K562 (cell line): ENCODE results near the gene TNFAIP3. TPM values are rescaled to one million over a fixed set of nuclear protein-coding genes. Genes with fewer than 3 reads are reported as not detected.
A peak's percentile ranks its signal among the peaks of the same experiment; 100 is the strongest.

ENCODE experiments used
- BHLHE40 ChIP-seq: IDR thresholded peaks from 2 replicates; pipeline ENCODE4 v1.6.1; 2011; ENCODE audit warnings: low read length, improper control_type of control experiment
- CEBPB ChIP-seq: fragments of 450-650 bp; IDR thresholded peaks from 2 replicates; pipeline ENCODE4 v1.6.1; 2016; ENCODE audit warnings: missing genetic modification characterization, missing compliant biosample characterization
- ELF2 ChIP-seq: fragments of 250-450 bp; sonication (Bioruptor Pico); IDR thresholded peaks from 2 replicates; pipeline ENCODE4 v1.5.0; 2021; ENCODE audit warnings: mild to moderate bottlenecking
- GABPB1 ChIP-seq: sonication (generic); formaldehyde crosslinking; IDR thresholded peaks from 2 replicates; pipeline ENCODE4 v1.8.0; 2022; ENCODE audit warnings: mild to moderate bottlenecking, missing genetic modification reagents
- LCOR ChIP-seq: sonication (generic); formaldehyde crosslinking; IDR thresholded peaks from 2 replicates; pipeline ENCODE4 v1.8.0; 2022; ENCODE audit warnings: mild to moderate bottlenecking, missing genetic modification reagents
- NELFE ChIP-seq: IDR thresholded peaks from 2 replicates; pipeline ENCODE4 v1.6.1; 2011; ENCODE audit warnings: mild to moderate bottlenecking; ENCODE audit not compliant: insufficient read depth, insufficient read length
- NONO ChIP-seq, 2 experiments: fragments of 200-400 bp in 1 of 2; fragments of 450-650 bp in 1 of 2; formaldehyde crosslinking in 1 of 2; IDR thresholded peaks; 2 replicates each; pipeline ENCODE4 v1.6.1; 2017; ENCODE audit warnings: low read depth in 2 of 2, mild to moderate bottlenecking in 2 of 2, moderate library complexity in 2 of 2, low read length in 1 of 2
- POLR2AphosphoS5 ChIP-seq: IDR thresholded peaks from 2 replicates; pipeline ENCODE4 v1.6.1; 2011; ENCODE audit warnings: mild to moderate bottlenecking, low read depth, low read length, moderate library complexity; ENCODE audit not compliant: control insufficient read depth, insufficient read depth
- POLR2H ChIP-seq: IDR thresholded peaks from 2 replicates; pipeline ENCODE4 v1.6.1; 2016; ENCODE audit warnings: missing genetic modification characterization, low read depth, mild to moderate bottlenecking, control low read depth, missing compliant biosample characterization, moderate library complexity
- PPARD ChIP-seq: fragments of 250-450 bp; sonication (Bioruptor Pico); IDR thresholded peaks from 2 replicates; pipeline ENCODE4 v1.8.0; 2022; ENCODE audit warnings: inconsistent platforms, mild to moderate bottlenecking, moderate library complexity
- RBM14 ChIP-seq: fragments of 200-400 bp; formaldehyde crosslinking; IDR thresholded peaks from 2 replicates; pipeline ENCODE4 v1.6.1; 2018; ENCODE audit warnings: low read depth, mild to moderate bottlenecking, low read length, moderate library complexity, borderline replicate concordance; ENCODE audit not compliant: insufficient read depth
- RHOXF2B ChIP-seq: fragments of 250-450 bp; sonication (Bioruptor Pico); conservative IDR thresholded peaks from 2 replicates; pipeline ENCODE4 v1.5.1; 2021
- RNF2 ChIP-seq: sonication (generic); IDR thresholded peaks from 2 replicates; pipeline ENCODE4 v1.6.1; 2016
- RUNX1 ChIP-seq: sonication (generic); IDR thresholded peaks from 2 replicates; pipeline ENCODE4 v1.6.1; 2016; ENCODE audit warnings: antibody characterized with exemption, low read depth
- SAFB2 ChIP-seq: fragments of 200-400 bp; formaldehyde crosslinking; IDR thresholded peaks from 2 replicates; pipeline ENCODE4 v1.6.1; 2018; ENCODE audit warnings: borderline replicate concordance, low read length, low read depth, moderate library complexity; ENCODE audit not compliant: severe bottlenecking
- SRSF7 ChIP-seq: fragments of 200-400 bp; formaldehyde crosslinking; optimal IDR thresholded peaks from 2 replicates; pipeline ENCODE3; 2017; ENCODE audit warnings: mild to moderate bottlenecking, low read depth, low read length
- ZNF24 ChIP-seq: fragments of 450-650 bp; IDR thresholded peaks from 2 replicates; pipeline ENCODE4 v1.6.1; 2016
- ZNF561 ChIP-seq: fragments of 450-650 bp; formaldehyde crosslinking; conservative IDR thresholded peaks from 2 replicates; pipeline ENCODE4 v1.4.0; 2020; ENCODE audit warnings: mild to moderate bottlenecking, moderate library complexity
- ZNF586 ChIP-seq: fragments of 450-650 bp; formaldehyde crosslinking; conservative IDR thresholded peaks from 2 replicates; pipeline ENCODE4 v1.4.0; 2020; ENCODE audit warnings: mild to moderate bottlenecking, moderate library complexity
- polyA plus RNA-seq, 8 experiments: library from polyadenylated mRNA; depleted of rRNA in 4 of 8; stranded (reverse) in 5 of 8; unstranded in 3 of 8; fragments of >200 nt; fragmentation: Nextera tagmentation in 2 of 8; fragmentation: Illumina TruSeq in 1 of 8; extraction: Ambion mirVana in 2 of 8; extraction: Trizol in 1 of 8; gene quantifications; 2 replicates each; pipeline versions ENCODE4 v1.2.1 to v1.2.3, GENCODE V29; 2011 to 2014; ENCODE audit warnings: inconsistent platforms in 1 of 8, missing spikeins in 1 of 8
- total RNA-seq, 7 experiments: library from RNA; depleted of rRNA in 6 of 7; stranded (reverse); fragments of >200 nt in 6 of 7; fragmentation: Illumina TruSeq in 2 of 7; extraction: Trizol in 2 of 7; gene quantifications; 2 replicates each; pipeline versions ENCODE4 v1.2.1 to v1.2.3, GENCODE V29; 2011 to 2021; ENCODE audit warnings: low replicate concordance in 1 of 7
- TF ChIP-seq, protein P1 (sequence below): fragments of 450-650 bp; conservative IDR thresholded peaks from 2 replicates; pipeline ENCODE4 v1.6.1; 2016; ENCODE audit warnings: missing genetic modification characterization, low read depth, mild to moderate bottlenecking, control low read depth, missing compliant biosample characterization
- TF ChIP-seq, protein P2 (sequence below): fragments of 450-650 bp; formaldehyde crosslinking; IDR thresholded peaks from 2 replicates; pipeline ENCODE4 v1.4.0; 2020; ENCODE audit warnings: mild to moderate bottlenecking, mixed read lengths
- TF ChIP-seq, protein P3 (sequence below): fragments of 450-650 bp; IDR thresholded peaks from 2 replicates; pipeline ENCODE4 v1.6.1; 2016; ENCODE audit warnings: borderline replicate concordance
- TF ChIP-seq, protein P4 (sequence below), 3 experiments: fragments of 200-800 bp in 1 of 3; sonication (Bioruptor generic) in 1 of 3; sonication (generic) in 1 of 3; formaldehyde crosslinking in 1 of 3; IDR thresholded peaks; 2 replicates each; pipeline versions ENCODE4 v1.6.1 to v1.8.0; 2016 to 2022; ENCODE audit warnings: mild to moderate bottlenecking in 2 of 3, missing compliant biosample characterization in 2 of 3, missing genetic modification characterization in 2 of 3, missing genetic modification reagents in 1 of 3

TNFAIP3 gene
- total and polyA plus RNA-seq, 9 of the 15 experiments (the other 6 are each of a cell fraction or from before 2014, with no cell fraction given): 0.79 to 17.0 (median 6.4) TPM

DNA sequence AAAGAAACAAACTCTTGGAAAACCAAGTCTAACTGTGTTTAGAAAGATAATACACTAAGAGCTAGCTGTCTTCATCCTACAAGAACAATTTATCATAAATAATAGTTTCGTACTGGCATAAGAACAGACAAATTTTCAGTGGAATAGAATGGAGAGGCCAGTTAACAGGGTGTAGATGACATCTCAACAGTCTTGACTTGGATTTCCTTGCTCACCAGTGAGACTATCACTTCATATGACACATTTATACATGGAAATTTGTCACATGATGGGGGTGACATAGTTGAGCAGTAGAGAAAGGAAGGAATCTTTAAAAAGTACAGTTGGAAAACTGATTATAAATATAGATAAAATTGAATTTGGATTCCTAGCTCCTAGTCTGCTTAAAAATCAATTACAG, 35.6 kb downstream of the TNFAIP3 start (continued):
- TF ChIP-seq, protein P1, sequence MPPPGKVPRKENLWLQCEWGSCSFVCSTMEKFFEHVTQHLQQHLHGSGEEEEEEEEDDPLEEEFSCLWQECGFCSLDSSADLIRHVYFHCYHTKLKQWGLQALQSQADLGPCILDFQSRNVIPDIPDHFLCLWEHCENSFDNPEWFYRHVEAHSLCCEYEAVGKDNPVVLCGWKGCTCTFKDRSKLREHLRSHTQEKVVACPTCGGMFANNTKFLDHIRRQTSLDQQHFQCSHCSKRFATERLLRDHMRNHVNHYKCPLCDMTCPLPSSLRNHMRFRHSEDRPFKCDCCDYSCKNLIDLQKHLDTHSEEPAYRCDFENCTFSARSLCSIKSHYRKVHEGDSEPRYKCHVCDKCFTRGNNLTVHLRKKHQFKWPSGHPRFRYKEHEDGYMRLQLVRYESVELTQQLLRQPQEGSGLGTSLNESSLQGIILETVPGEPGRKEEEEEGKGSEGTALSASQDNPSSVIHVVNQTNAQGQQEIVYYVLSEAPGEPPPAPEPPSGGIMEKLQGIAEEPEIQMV (tag): no peak
- TF ChIP-seq BHLHE40: no peak
- TF ChIP-seq ZNF24: no peak
- no peak for TF ChIP-seq NELFE
- TF ChIP-seq POLR2AphosphoS5: no peak
- no peak for TF ChIP-seq RUNX1
- TF ChIP-seq ZNF561 (CRISPR knock-in tag): no peak
- TF ChIP-seq, protein P2, sequence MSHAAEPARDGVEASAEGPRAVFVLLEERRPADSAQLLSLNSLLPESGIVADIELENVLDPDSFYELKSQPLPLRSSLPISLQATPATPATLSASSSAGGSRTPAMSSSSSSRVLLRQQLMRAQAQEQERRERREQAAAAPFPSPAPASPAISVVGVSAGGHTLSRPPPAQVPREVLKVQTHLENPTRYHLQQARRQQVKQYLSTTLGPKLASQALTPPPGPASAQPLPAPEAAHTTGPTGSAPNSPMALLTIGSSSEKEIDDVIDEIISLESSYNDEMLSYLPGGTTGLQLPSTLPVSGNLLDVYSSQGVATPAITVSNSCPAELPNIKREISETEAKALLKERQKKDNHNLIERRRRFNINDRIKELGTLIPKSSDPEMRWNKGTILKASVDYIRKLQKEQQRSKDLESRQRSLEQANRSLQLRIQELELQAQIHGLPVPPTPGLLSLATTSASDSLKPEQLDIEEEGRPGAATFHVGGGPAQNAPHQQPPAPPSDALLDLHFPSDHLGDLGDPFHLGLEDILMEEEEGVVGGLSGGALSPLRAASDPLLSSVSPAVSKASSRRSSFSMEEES (CRISPR knock-in tag): peak; percentile 52
- no peak for TF ChIP-seq SAFB2
- TF ChIP-seq RHOXF2B: no peak
- peak; percentile 71; the same call in 1 of the 2 replicates for TF ChIP-seq POLR2H
- no peak for TF ChIP-seq RNF2
- no peak for TF ChIP-seq ZNF586 (CRISPR knock-in tag)
- TF ChIP-seq GABPB1 (CRISPR knock-in tag): no peak
- TF ChIP-seq CEBPB (tag): no peak
- TF ChIP-seq, protein P3, sequence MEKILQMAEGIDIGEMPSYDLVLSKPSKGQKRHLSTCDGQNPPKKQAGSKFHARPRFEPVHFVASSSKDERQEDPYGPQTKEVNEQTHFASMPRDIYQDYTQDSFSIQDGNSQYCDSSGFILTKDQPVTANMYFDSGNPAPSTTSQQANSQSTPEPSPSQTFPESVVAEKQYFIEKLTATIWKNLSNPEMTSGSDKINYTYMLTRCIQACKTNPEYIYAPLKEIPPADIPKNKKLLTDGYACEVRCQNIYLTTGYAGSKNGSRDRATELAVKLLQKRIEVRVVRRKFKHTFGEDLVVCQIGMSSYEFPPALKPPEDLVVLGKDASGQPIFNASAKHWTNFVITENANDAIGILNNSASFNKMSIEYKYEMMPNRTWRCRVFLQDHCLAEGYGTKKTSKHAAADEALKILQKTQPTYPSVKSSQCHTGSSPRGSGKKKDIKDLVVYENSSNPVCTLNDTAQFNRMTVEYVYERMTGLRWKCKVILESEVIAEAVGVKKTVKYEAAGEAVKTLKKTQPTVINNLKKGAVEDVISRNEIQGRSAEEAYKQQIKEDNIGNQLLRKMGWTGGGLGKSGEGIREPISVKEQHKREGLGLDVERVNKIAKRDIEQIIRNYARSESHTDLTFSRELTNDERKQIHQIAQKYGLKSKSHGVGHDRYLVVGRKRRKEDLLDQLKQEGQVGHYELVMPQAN: no peak
- TF ChIP-seq PPARD (CRISPR knock-in tag): no peak
- no peak for TF ChIP-seq LCOR (CRISPR knock-in tag)
- no peak for TF ChIP-seq RBM14
- no peak for TF ChIP-seq SRSF7
- no peak for TF ChIP-seq NONO (IDR thresholded peaks at IDR 0.05; ENCODE audit: low read depth in 2 of 2, low read length in 1 of 2)
- no peak for TF ChIP-seq ELF2 (CRISPR knock-in tag)
- TF ChIP-seq, protein P4, sequence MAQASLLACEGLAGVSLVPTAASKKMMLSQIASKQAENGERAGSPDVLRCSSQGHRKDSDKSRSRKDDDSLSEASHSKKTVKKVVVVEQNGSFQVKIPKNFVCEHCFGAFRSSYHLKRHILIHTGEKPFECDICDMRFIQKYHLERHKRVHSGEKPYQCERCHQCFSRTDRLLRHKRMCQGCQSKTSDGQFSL (CRISPR knock-in tag; IDR thresholded peaks at IDR 0.05): no peak
- TF ChIP-seq, protein P4 (tag; IDR thresholded peaks at IDR 0.05): no peak
